BJ (cell line): ENCODE measurements around the gene CEACAM7. TPM values are rescaled to one million over a fixed set of nuclear protein-coding genes. Genes with fewer than 3 reads are reported as not detected.
A peak's percentile ranks its signal among the peaks of the same experiment; 100 is the strongest.

Source experiments
- CTCF ChIA-PET: fragments of 350-600 bp; formaldehyde crosslinking; extraction: SDS; loops from one replicate; lab custom pipeline; 2021; ENCODE audit warnings: antibody characterized with exemption, inconsistent platforms; lab: Yijun Ruan, JAX
- POLR2A ChIA-PET: fragments of 300-600 bp; sonication (Branson Sonifier 250); formaldehyde crosslinking; extraction: SDS; loops from one replicate; lab custom pipeline; 2021; ENCODE audit warnings: antibody characterized with exemption; lab: Charles Lee
- DNase-seq: peaks from one replicate; pipeline ENCODE4 v3.0.0-alpha.2; 2011; ENCODE audit warnings: low read depth
- H3K27me3 ChIP-seq: 2 replicates; pipeline ENCODE4 v1.6.0; 2011; ENCODE audit warnings: low read length; ENCODE audit not compliant: control insufficient read depth, insufficient read depth
- H3K36me3 ChIP-seq: 2 replicates; pipeline ENCODE4 v1.5.1; 2011; ENCODE audit warnings: low read length; ENCODE audit not compliant: control insufficient read depth, insufficient read depth
- H3K4me3 ChIP-seq: 2 replicates; pipeline ENCODE4 v1.5.1; 2011; ENCODE audit warnings: low read depth, mild to moderate bottlenecking, control low read depth, low read length
- CTCF ChIP-seq: IDR thresholded peaks from 2 replicates; pipeline ENCODE4 v1.5.1; 2011; ENCODE audit warnings: low read depth, mild to moderate bottlenecking, control low read depth, inconsistent platforms, low read length, moderate library complexity; ENCODE audit not compliant: insufficient read depth
- polyA plus RNA-seq: library from polyadenylated mRNA; depleted of rRNA; stranded (reverse); fragments of >200 nt; gene quantifications from 2 replicates; pipeline ENCODE4 v1.2.3, GENCODE V29; 2011

CEACAM7 gene
- polyA plus RNA-seq, 1 experiment = not detected

GRCh38 chr19:41708481-41708880, 20.4 kb upstream of the CEACAM7 start, which contains the start of gene CEACAM5:
Gene CEACAM5, plus strand, starts transcription at chr19:41708626. Its CDS starts 106 bp downstream, at chr19:41708732.
- POLR2A ChIA-PET = no interaction called here
- CTCF ChIA-PET = no interaction called here
- no peak for TF ChIP-seq CTCF
- no peaks in the 10 kb centered on the region for H3K27me3 ChIP-seq
- no peak within 1 kb of the TSS for H3K4me3 ChIP-seq
- DNase-seq = no peak
- no peaks in the 10 kb centered on the region for H3K36me3 ChIP-seq

- Histone ChIP-seq H3K36me3 (no peaks in the 10 kb centered on the region), H3K4me3 (no peak overlapping the region), H3K27me3 (no peaks in the 10 kb centered on the region)
- POLR2A ChIA-PET = no interaction called here
- TF ChIP-seq CTCF = no peak
- CTCF ChIA-PET = interaction anchor here (1.0 to 1.1 kb wide), 2 partner anchors 19 to 111 kb away, joined by 3 read pairs; partner anchors contain the start of gene CEACAM7
- DNase-seq = no peak
These were observed 19.9 kb upstream of the CEACAM7 start for GRCh38 chr19:41707871-41708371.

GRCh38 chr19:41707502-41707812, 19.4 kb upstream of the CEACAM7 start:
- ChIA-PET CTCF (interaction anchor here (1.0 to 1.4 kb wide), 4 partner anchors 9 to 111 kb away, joined by 3 to 5 read pairs (median 3); partner anchors contain the start of gene CEACAM7), POLR2A (no interaction called here)
- DNase-seq = no peak
- Histone ChIP-seq H3K4me3 (no peak overlapping the region), H3K36me3 (no peaks in the 10 kb centered on the region), H3K27me3 (no peaks in the 10 kb centered on the region)
- no peak for TF ChIP-seq CTCF

- no peak for DNase-seq
- no peaks in the 10 kb centered on the region for H3K36me3 ChIP-seq
- H3K4me3 ChIP-seq = no peak overlapping the region
- ChIA-PET POLR2A (no interaction called here), CTCF (interaction anchor here (0.8 to 1.4 kb wide), 5 partner anchors 10 to 110 kb away, joined by 3 to 5 read pairs (median 3); partner anchors contain the start of gene CEACAM7)
- no peaks in the 10 kb centered on the region for H3K27me3 ChIP-seq
- peak; percentile 57 for TF ChIP-seq CTCF
These were observed 18.9 kb upstream of the CEACAM7 start for GRCh38 chr19:41706741-41707501.

GRCh38 chr19:41705393-41706174, 17.5 kb upstream of the CEACAM7 start:
- no peaks in the 10 kb centered on the region for H3K36me3 ChIP-seq
- TF ChIP-seq CTCF = no peak
- CTCF ChIA-PET = no interaction called here
- no peak for DNase-seq
- no peak overlapping the region for H3K4me3 ChIP-seq
- POLR2A ChIA-PET = no interaction called here
- no peaks in the 10 kb centered on the region for H3K27me3 ChIP-seq
